AG20443 (cell line): ENCODE measurements around the gene CDKN1A.

ENCODE experiments used
- DNase-seq: peaks from one replicate; pipeline ENCODE4 v3.0.0; 2012; ENCODE audit warnings: low spot score, mixed read lengths

CDKN1A gene

DNA sequence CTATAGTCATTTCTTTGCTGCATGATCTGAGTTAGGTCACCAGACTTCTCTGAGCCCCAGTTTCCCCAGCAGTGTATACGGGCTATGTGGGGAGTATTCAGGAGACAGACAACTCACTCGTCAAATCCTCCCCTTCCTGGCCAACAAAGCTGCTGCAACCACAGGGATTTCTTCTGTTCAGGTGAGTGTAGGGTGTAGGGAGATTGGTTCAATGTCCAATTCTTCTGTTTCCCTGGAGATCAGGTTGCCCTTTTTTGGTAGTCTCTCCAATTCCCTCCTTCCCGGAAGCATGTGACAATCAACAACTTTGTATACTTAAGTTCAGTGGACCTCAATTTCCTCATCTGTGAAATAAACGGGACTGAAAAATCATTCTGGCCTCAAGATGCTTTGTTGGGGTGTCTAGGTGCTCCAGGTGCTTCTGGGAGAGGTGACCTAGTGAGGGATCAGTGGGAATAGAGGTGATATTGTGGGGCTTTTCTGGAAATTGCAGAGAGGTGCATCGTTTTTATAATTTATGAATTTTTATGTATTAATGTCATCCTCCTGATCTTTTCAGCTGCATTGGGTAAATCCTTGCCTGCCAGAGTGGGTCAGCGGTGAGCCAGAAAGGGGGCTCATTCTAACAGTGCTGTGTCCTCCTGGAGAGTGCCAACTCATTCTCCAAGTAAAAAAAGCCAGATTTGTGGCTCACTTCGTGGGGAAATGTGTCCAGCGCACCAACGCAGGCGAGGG is 594 bp upstream of the CDKN1A start:
- DNase-seq, result no peak

DNA sequence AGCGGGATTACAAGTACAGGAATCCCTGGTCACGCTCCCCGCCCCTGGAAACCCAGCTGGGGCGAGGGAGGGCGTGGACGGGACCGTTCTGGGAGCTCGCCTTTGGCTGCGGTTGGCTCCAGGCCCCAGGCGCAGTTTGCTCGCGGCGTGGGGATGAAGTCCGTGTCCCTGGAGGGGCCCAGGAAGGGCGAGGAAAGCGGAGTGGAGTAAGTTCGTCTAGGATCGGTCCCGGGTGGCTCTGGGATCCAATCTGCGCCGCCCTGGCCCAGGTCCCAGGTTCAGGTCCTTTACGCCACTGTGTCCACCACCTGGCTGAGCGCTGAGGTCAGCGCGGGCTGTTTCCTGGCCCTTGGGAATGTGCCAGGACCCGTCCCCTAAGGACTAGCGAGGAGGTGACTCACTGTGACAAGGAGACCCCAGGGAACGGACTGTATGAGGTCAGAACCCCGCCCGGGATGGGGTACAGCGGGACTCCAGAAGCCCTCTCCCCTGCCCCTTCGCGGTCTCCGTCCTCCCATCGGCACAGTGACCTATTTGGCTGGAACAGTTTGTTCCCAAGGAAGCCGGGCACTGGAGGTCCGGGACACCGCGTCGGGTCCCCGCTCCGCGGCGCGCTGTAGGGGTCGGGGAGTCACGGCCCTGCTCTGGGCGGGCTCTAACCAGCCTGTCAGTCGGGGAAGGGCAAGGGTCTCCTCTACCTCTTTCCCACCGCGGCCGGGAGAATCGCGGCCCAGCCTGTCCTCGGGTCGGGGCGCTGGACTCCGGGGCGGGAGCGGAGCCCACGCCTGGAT is 724 bp downstream of the CDKN1A start:
- DNase-seq, result peak; percentile 36

DNA sequence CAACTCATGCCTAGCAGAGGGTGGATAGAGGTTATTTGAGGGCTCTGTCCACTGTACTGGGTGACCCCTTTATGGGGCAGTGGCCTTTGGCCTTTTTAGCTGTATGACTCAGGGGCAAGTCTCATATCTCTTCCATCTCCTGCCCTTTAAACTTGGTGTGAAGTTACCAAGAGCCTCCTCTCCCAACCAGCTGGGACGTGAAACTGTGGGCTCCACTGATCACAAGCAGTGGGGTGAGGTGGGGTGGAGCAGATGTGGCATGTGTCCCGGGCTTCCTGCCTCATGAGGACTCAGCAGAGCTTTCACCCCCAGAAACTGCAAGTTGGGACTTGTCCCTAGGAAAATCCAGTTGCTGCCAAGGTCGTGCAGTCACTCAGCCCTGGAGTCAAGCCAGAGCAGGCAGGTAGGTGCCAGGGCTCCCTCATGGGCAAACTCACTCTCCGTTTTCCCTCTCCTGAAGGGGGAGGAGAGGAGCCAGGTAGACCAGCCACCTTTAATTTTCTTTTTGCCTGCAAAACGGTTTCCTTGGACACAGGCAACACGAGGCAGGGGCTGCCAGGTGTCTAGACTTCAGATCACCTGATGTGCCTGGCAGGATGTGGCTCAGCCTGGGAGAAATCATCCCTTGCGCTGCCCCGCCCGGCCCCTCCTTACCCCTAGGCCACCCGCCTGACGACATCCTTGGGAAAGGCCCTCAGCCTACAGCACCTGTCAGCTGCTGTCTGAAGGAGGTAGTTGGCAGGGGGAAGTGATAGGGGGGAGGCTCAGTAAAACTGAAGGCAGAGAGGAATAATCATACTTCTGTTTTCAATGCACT is 4.0 kb downstream of the CDKN1A start:
- no peak for DNase-seq

DNA sequence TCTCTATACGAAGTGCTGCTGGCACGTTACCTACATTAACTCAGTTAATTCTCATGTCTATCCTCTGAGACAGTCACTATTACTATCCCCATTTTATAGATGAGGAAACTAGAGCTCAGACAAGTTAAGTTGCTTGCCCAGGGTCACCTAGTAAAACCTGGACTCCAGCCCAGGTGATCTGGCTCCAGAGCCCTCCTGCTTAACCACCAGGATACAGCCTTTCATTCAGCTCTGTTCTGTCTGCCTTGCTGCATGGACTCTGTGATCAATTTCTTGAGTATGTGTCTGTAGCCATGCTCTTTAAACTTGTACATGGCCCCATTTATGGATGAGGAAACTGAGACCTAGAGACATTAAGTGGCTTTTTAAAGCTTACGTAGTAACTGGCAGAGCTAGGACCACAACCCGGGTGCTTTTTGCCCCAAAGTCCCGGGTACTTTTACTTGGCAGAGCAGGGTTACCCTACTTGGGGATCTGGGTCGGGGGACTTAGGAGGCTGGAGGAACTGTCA is 4.7 kb downstream of the CDKN1A start:
- no peak for DNase-seq

DNA sequence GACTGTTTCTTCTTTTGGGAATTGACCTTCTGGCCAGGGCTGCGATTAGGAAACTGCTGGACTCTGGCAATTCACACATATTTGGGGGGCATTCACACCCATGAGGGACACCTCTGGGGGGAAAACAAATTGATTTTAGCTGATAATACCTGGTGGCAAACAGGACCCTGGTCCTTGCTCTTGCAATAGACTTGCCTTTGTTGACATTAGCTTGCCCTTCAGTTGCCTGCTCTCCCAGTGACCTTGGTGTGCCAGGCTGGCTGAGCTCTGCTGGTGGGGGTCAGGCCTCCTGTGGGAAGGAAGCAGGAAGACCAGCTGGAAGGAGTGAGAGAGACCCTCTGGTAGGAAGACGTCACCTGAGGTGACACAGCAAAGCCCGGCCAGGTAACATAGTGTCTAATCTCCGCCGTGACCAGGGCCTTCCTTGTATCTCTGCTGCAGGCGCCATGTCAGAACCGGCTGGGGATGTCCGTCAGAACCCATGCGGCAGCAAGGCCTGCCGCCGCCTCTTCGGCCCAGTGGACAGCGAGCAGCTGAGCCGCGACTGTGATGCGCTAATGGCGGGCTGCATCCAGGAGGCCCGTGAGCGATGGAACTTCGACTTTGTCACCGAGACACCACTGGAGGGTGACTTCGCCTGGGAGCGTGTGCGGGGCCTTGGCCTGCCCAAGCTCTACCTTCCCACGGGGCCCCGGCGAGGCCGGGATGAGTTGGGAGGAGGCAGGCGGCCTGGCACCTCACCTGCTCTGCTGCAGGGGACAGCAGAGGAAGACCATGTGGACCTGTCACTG is 5.3 kb downstream of the CDKN1A start:
- DNase-seq, result no peak

DNA sequence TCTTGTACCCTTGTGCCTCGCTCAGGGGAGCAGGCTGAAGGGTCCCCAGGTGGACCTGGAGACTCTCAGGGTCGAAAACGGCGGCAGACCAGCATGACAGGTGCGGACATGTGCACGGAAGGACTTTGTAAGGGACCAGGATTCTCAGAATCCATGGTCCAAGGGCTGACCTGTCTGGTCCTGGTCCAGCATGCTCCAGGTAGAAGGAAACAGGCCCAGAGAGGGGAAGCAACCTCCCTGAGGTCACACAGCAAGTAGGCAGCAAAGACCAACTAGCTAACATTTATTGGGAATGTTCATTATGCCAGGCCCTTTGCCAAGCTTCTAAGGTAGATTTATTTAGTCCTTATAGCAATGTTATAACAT is 5.9 kb downstream of the CDKN1A start:
- no peak for DNase-seq

DNA sequence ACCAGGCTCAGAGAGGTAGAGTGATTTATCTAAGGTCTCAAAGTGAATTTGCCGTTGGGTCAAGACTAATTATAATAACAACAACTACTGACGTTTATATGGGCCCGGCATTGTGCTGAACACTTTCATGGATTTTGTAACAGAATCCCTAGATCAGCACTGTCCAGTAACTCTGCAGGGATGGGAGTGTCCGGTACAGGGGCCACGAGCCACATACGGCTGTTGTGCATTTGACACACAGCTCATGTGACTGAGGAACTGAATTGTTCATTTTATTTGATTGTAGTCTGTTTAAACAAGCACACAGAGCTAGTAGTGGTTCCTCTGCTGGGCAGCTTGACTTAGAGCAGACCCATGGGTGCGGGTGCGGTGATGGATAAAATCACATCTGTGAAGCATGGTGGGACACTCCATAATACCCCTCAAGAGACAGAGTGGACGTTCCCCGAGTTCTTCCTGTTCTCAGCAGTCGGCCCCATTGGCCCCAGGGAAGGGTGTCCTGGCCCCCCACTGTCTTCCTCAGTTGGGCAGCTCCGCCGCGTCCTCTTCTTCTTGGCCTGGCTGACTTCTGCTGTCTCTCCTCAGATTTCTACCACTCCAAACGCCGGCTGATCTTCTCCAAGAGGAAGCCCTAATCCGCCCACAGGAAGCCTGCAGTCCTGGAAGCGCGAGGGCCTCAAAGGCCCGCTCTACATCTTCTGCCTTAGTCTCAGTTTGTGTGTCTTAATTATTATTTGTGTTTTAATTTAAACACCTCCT is 6.8 kb downstream of the CDKN1A start:
- DNase-seq, result no peak

DNA sequence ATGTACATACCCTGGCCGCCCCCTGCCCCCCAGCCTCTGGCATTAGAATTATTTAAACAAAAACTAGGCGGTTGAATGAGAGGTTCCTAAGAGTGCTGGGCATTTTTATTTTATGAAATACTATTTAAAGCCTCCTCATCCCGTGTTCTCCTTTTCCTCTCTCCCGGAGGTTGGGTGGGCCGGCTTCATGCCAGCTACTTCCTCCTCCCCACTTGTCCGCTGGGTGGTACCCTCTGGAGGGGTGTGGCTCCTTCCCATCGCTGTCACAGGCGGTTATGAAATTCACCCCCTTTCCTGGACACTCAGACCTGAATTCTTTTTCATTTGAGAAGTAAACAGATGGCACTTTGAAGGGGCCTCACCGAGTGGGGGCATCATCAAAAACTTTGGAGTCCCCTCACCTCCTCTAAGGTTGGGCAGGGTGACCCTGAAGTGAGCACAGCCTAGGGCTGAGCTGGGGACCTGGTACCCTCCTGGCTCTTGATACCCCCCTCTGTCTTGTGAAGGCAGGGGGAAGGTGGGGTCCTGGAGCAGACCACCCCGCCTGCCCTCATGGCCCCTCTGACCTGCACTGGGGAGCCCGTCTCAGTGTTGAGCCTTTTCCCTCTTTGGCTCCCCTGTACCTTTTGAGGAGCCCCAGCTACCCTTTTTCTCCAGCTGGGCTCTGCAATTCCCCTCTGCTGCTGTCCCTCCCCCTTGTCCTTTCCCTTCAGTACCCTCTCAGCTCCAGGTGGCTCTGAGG is 7.6 kb downstream of the CDKN1A start:
- no peak for DNase-seq

DNA sequence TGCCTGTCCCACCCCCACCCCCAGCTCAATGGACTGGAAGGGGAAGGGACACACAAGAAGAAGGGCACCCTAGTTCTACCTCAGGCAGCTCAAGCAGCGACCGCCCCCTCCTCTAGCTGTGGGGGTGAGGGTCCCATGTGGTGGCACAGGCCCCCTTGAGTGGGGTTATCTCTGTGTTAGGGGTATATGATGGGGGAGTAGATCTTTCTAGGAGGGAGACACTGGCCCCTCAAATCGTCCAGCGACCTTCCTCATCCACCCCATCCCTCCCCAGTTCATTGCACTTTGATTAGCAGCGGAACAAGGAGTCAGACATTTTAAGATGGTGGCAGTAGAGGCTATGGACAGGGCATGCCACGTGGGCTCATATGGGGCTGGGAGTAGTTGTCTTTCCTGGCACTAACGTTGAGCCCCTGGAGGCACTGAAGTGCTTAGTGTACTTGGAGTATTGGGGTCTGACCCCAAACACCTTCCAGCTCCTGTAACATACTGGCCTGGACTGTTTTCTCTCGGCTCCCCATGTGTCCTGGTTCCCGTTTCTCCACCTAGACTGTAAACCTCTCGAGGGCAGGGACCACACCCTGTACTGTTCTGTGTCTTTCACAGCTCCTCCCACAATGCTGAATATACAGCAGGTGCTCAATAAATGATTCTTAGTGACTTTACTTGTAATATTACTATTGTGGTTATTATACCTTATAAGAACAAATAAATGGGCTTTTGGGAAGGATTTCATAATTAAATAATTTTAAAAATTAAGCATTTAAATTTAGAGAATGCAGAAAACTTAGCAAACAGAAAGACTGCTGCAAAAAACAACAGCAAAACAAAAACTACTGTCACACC is 8.4 kb downstream of the CDKN1A start:
- no peak for DNase-seq

DNA sequence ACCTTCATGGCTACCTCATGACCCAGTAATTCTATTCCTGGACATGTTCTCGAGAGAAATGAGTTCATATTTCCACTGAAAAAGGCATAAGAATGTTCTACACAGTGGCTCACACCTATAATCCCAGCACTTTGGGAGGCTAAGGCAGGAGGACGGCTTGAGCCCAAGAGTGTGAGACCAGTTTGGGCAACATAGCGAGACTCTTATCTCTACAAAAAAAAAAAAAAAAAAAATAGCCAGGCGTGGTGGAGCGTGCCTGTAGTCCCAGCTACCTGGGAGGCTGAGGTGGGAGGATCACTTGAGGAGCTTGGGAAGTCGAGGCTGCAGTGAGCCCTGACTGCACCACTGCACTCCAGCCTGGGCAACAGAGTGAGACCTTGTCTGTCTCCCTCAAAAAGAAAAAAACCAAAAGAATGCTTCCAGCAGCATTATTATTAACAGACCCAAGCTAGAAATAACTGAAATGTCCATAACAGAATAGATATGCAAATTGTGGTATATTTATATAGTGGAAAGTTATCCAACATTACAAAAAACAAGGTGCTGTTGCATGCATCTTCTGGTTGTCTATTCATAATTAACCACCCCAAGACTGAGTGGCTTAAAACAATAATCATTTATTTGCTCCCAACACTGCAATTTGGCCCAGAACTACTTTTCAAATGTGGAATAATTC is 9.7 kb downstream of the CDKN1A start:
- DNase-seq, result no peak

DNA sequence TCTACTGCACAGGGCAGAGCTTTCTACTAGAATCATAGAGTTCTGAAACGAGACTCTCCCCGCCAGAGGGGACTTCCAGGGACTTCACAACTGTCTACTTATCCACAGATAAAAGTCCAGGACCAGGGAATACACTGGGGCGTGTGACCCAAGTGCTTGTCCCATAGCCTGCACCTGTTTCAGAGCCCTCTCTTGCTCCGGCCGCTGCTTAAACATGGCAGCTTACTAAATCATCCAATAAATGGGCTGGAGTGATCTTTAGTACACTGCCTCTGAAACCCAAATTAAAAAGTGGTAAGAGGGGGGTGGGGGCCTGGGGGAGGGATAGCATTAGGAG is 10.2 kb downstream of the CDKN1A start:
- DNase-seq, result no peak

DNA sequence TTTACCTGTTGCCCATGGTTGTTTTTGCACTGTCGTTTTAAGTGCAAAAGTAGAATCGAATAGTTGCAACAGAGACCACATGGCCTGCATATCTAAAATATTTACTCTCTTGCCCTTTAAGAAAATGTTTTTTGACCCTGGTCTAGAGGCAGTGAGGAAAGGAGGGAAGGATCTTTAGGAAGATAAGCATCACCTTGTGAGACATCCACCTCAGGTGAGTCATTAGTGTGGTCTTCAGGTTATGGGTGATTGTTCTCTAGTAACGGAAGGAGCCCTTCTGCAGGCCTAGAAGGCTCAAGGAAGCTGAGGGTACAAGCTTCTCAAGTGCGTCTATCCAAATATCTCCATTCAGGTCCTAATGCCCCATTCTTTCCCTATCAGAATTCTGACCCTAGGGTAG is 12.5 kb downstream of the CDKN1A start:
- no peak for DNase-seq

DNA sequence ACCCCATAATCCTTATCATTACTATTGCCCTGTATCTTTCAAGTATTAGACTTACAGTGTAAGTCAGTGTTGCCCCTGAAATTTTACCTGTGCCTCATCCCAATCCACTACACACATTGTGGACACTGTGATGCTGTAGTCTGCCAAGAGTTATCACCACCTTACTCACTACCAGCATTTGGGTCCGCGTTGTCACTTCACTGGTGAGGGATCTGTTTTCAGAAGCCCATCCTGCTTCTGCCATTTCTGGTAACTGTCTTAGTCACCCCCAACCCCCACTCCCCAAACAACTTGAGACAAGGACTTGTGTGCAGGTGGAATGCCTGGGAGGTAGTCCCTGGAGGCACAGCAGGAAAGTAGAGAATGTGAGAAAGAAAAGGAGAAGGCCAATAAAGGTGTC is 13.1 kb downstream of the CDKN1A start:
- no peak for DNase-seq

DNA sequence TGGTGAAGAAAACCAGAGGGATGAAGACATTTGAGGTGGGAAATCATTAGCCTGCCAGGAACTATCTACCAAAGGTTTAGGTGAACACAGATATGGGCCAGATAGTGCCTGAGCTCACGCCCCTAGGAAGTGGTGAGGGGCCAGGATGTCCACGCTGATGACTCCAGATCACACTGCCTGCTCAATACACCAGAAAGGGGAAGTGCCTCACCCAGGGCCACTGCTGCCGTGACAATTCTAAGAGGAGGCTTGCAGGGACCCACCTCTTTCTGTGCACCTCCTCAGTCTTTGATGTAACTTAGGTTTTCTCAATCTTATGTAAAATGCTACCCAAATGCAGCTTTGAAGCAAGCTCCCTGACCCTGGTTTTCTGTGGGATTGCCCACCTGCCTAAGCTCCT is 13.7 kb downstream of the CDKN1A start:
- no peak for DNase-seq

DNA sequence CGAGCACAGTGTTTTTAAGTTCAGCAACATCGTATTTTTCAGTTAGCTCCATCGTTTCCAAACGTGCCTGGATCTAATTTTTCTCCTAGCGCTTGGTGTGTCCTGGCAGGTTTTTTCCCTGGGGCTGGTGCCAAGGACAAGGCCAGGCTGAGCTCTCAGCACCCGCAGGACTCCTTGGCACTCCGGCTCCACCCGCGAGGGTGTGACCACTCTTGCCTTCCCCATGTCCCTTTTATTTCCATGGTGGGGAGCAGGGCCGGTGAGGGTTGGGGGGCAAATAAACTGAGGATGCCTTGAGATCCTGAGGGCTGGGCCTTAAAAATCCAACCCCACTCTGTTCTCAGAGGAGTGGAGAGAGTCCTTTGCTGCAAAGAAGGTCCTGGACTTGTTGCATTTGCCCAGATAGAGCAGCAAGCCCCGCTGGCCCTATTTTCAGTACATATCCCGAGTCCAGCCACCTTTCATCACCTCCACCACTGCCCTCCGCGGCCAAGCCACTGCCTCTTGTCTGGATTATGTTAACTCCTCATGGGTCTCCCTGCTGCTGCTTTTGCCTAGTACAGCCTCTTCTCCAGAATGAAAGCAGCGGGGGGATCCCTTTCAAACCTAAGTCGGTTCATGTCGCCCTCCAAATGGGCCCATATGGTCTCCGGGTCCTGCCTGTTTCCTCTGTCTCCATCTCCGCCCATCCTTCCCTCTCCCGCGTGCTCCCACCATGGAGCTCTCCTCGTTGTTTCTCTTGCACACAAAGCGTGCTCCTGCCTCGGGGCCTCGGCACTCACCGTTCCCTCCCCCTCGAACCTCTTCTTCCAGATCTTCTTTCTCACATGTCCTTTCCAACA is 14.6 kb downstream of the CDKN1A start:
- peak; percentile 58 for DNase-seq

DNA sequence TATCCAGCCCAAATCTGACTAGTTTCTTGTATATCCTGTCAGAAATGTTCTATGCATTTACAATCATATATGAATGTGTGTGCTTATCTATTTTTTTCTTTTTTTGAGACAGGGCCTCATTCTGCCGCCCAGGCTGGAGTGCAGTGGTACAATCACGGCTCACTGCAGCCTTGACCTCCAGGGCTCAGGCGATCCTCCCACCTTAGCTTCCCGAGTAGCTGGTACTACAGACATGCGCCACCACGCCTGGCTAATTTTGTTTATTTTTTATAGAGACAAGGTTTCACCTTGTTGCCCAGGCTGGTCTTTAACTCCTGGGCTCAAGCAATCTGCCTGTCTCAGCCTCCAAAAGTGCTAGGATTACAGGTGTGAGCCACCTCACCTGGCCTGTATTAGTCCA is 16.1 kb downstream of the CDKN1A start:
- DNase-seq, result no peak

DNA sequence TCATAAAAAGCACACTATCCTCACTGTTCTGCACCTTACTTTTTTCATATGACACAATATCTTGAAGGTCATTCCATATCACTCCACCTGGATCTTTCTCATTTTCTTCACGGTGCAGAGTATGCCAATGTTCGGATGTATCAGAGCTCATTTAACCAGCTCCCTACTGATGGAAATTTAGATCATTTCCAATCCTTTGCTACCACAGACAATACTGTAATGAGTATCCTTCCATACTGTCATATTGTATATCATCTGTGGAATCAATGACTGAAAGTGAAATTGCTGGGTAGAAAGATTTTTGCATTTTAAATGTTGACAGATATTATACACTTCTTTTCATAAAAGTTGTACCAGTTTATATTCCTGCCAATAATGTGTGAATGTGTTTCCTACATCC is 16.9 kb downstream of the CDKN1A start:
- no peak for DNase-seq

DNA sequence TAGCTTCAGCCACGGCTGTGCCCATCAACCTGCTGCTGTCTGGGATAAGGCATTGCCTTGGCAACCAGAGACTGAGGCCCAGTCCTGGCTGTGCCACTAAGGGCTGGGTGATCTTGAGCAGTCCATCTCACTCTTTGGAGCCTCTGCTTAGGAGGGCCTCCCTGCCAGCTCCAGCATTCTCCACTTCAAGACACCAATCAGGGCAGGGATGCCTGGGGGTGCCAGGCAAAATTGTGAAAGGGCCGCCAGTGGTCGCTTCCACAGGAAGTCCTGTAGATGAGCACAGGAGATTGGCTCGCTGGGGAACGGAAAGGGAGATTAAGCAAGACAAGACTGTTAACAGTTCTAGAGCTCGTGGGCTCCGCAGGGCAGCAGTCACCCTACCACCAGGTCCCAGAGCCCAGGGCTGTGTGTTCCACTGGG is 19.0 kb downstream of the CDKN1A start, which contains the start of gene RAB44:
Gene RAB44 (plus strand): TSS at position 346 of the 423 bp plus-strand sequence. CDS start 6,410 bp downstream, outside the sequence.
- no peak for DNase-seq
